ENCODE data around the gene CLIC5. TPM values are rescaled to one million over a fixed set of nuclear protein-coding genes. Genes with fewer than 3 reads are reported as not detected.

Gene CLIC5
- polyA plus RNA-seq, 3 donors = not detected

DNA sequence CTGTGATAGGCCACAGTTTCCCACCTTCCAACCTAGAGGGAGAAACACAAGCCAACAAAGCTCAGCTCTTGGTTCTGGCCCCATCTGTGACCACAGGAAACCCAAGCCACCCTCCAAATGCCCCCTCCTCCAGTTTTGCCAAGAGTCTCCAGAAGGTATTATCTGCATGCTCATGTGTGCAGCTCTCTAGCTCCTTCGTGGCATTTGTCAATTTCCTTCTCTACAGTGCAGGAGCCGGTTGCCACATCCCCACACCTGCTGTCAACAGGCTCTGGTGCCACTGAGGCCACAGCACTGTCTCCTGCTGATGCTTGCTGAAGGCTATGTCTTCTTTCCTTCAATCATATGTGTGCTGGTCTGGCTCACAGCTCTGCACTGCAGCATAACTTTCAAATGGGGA lies 177.2 kb downstream of the CLIC5 start:
- Histone ChIP-seq H3K79me2 (ENCODE audit: insufficient read depth, low read length) (no peaks in the 10 kb centered on the region), H2AFZ (ENCODE audit: insufficient read depth, low read depth, low read length, poor library complexity, severe bottlenecking) (no peak overlapping the region), H3K27me3 (ENCODE audit: control insufficient read depth in 2 of 2, insufficient read depth in 2 of 2, low read length in 2 of 2) (no peaks in the 10 kb centered on the region), H3K4me2 (replicated peaks; ENCODE audit: extremely low read depth, low read length, poor library complexity, severe bottlenecking) (no peak overlapping the region), H3K4me3 (replicated peaks in 1 of 3; ENCODE audit: low read depth in 2 of 3, low read length in 3 of 3) (no peak overlapping the region), H3K4me1 (ENCODE audit: control insufficient read depth in 1 of 2, insufficient read depth in 2 of 2, low read length in 2 of 2) (no peaks in the 10 kb centered on the region), H3K9ac (ENCODE audit: insufficient read depth, low read length, poor library complexity, severe bottlenecking) (no peak overlapping the region), H3K9me3 (replicated peaks in 1 of 2; ENCODE audit: control insufficient read depth in 1 of 2, insufficient read depth in 1 of 2, low read length in 2 of 2) (no peaks in the 10 kb centered on the region), H4K20me1 (ENCODE audit: insufficient read depth, low read length) (no peaks in the 10 kb centered on the region), H3K27ac (ENCODE audit: low read depth in 1 of 2, low read length in 2 of 2) (no peak overlapping the region), H3K36me3 (replicated peaks in 1 of 2; ENCODE audit: control insufficient read depth in 1 of 2, insufficient read depth in 2 of 2, low read length in 2 of 2) (no peaks in the 10 kb centered on the region)
- intact Hi-C loops (cut with micrococcal nuclease) = no loop called here
- peaks cover 4% of the 10 kb centered on the region for H3K4me1 Mint-ChIP-seq
- H3K27me3 Mint-ChIP-seq (ENCODE audit: low read depth in 3 of 3) = peaks cover 0 to 2% (median 0%) of the 10 kb centered on the region in 3 donors
- no peak overlapping the region for H3K4me3 Mint-ChIP-seq
- no peak for DNase-seq
- H3K27ac Mint-ChIP-seq = no peak overlapping the region
- H3K9me3 Mint-ChIP-seq = peaks cover 0 to 2% (median 0%) of the 10 kb centered on the region in 7 donors
- no peaks in the 10 kb centered on the region for H3K36me3 Mint-ChIP-seq
- no peak for TF ChIP-seq CTCF (IDR thresholded peaks at IDR 0.05)
- WGBS (ENCODE audit: insufficient coverage) = 0% methylated on average over 2 of the region's 2 CpGs

- intact Hi-C loops (cut with micrococcal nuclease) = no loop called here
- H3K4me1 Mint-ChIP-seq = peaks cover 4% of the 10 kb centered on the region
- no peaks in the 10 kb centered on the region for H3K36me3 Mint-ChIP-seq
These were observed 178.0 kb downstream of the CLIC5 start for GRCh38 chr6:45837541-45838200.

More at GRCh38 chr6:45837541-45838200, 178.0 kb downstream of the CLIC5 start:
- no peaks in the 10 kb centered on the region for H3K4me1 ChIP-seq (ENCODE audit: control insufficient read depth in 1 of 2, insufficient read depth in 2 of 2, low read length in 2 of 2)
- no peak overlapping the region for H2AFZ ChIP-seq (ENCODE audit: insufficient read depth, low read depth, low read length, poor library complexity, severe bottlenecking)
- no peak overlapping the region for H3K9ac ChIP-seq (ENCODE audit: insufficient read depth, low read length, poor library complexity, severe bottlenecking)
- H3K36me3 ChIP-seq (replicated peaks in 1 of 2; ENCODE audit: control insufficient read depth in 1 of 2, insufficient read depth in 2 of 2, low read length in 2 of 2) = no peaks in the 10 kb centered on the region
- Mint-ChIP-seq H3K27ac (no peak overlapping the region), H3K27me3 (ENCODE audit: low read depth in 3 of 3) (peaks cover 0 to 2% (median 0%) of the 10 kb centered on the region in 3 donors), H3K9me3 (peaks cover 0 to 2% (median 0%) of the 10 kb centered on the region in 7 donors), H3K4me3 (no peak overlapping the region)
- H3K4me3 ChIP-seq (replicated peaks in 1 of 3; ENCODE audit: low read depth in 2 of 3, low read length in 3 of 3) = no peak overlapping the region
- H3K79me2 ChIP-seq (ENCODE audit: insufficient read depth, low read length) = no peaks in the 10 kb centered on the region
- no peaks in the 10 kb centered on the region for H3K9me3 ChIP-seq (replicated peaks in 1 of 2; ENCODE audit: control insufficient read depth in 1 of 2, insufficient read depth in 1 of 2, low read length in 2 of 2)
- H3K27ac ChIP-seq (ENCODE audit: low read depth in 1 of 2, low read length in 2 of 2) = no peak overlapping the region
- no peak for TF ChIP-seq CTCF (IDR thresholded peaks at IDR 0.05)
- no peak overlapping the region for H3K4me2 ChIP-seq (replicated peaks; ENCODE audit: extremely low read depth, low read length, poor library complexity, severe bottlenecking)
- H3K27me3 ChIP-seq (ENCODE audit: control insufficient read depth in 2 of 2, insufficient read depth in 2 of 2, low read length in 2 of 2) = no peaks in the 10 kb centered on the region
- DNase-seq = no peak
- no peaks in the 10 kb centered on the region for H4K20me1 ChIP-seq (ENCODE audit: insufficient read depth, low read length)
- 71% methylated on average over 1 of the region's 5 CpGs for WGBS (ENCODE audit: insufficient coverage)

Measured in CD14-positive monocyte (primary cell).